Neural progenitor cell (in vitro differentiated cells): ENCODE measurements around the gene SLC43A2. TPM values are rescaled to one million over a fixed set of nuclear protein-coding genes. Genes with fewer than 3 reads are reported as not detected.

Experiments
- DNase-seq: peaks from one replicate; pipeline ENCODE4 v3.0.0-alpha.2; 2016; ENCODE audit warnings: low spot score
- H2AFZ ChIP-seq: fragments of 200-600 bp; sonication (generic); replicated peaks from 2 replicates; pipeline ENCODE4 v1.6.1; 2016; ENCODE audit warnings: antibody characterized with exemption
- H3F3A ChIP-seq: fragments of 200-600 bp; sonication (generic); 2 replicates; pipeline ENCODE4 v1.6.1; 2016; ENCODE audit warnings: antibody characterized with exemption, low read depth
- H3K27ac ChIP-seq: fragments of 200-600 bp; sonication (generic); 2 replicates; pipeline ENCODE4 v1.5.1; 2016; ENCODE audit warnings: mild to moderate bottlenecking
- H3K27me3 ChIP-seq: fragments of 200-600 bp; sonication (generic); 2 replicates; pipeline ENCODE4 v1.6.1; 2016; ENCODE audit warnings: mild to moderate bottlenecking, moderate library complexity
- H3K36me3 ChIP-seq: fragments of 200-600 bp; sonication (generic); 2 replicates; pipeline ENCODE4 v1.5.1; 2016
- H3K4me1 ChIP-seq: fragments of 200-600 bp; sonication (generic); 2 replicates; pipeline ENCODE4 v1.6.1; 2016; ENCODE audit warnings: mixed run types
- H3K4me2 ChIP-seq: fragments of 200-600 bp; sonication (generic); 2 replicates; pipeline ENCODE4 v1.6.1; 2016
- H3K4me3 ChIP-seq: fragments of 200-600 bp; sonication (generic); 2 replicates; pipeline ENCODE4 v1.5.1; 2016
- H3K79me2 ChIP-seq: fragments of 200-600 bp; sonication (generic); 2 replicates; pipeline ENCODE4 v1.6.1; 2016; ENCODE audit warnings: low read depth
- H3K9ac ChIP-seq: fragments of 200-600 bp; sonication (generic); 2 replicates; pipeline ENCODE4 v1.6.1; 2016
- H3K9me3 ChIP-seq: fragments of 200-600 bp; sonication (generic); 2 replicates; pipeline ENCODE4 v1.5.1; 2016; ENCODE audit warnings: low read depth
- H4K20me1 ChIP-seq: fragments of 200-600 bp; sonication (generic); 2 replicates; pipeline ENCODE4 v1.6.1; 2016; ENCODE audit warnings: low read depth
- H3K27ac Mint-ChIP-seq: 3 replicates; pipeline ENCODE4 v1.8.0; 2021; ENCODE audit warnings: mixed read lengths
- H3K27me3 Mint-ChIP-seq: 2 replicates; pipeline ENCODE4 v1.8.0; 2022; ENCODE audit warnings: low read depth, mild to moderate bottlenecking, inconsistent platforms, moderate library complexity, mixed read lengths; ENCODE audit not compliant: insufficient read depth
- H3K36me3 Mint-ChIP-seq: 3 replicates; pipeline ENCODE4 v1.8.0; 2021; ENCODE audit warnings: mixed read lengths
- H3K4me1 Mint-ChIP-seq: 3 replicates; pipeline ENCODE4 v1.8.0; 2021; ENCODE audit warnings: mixed read lengths
- H3K4me3 Mint-ChIP-seq: 3 replicates; pipeline ENCODE4 v1.8.0; 2021; ENCODE audit warnings: mild to moderate bottlenecking, moderate library complexity, mixed read lengths
- H3K9me3 Mint-ChIP-seq: 3 replicates; pipeline ENCODE4 v1.8.0; 2020; ENCODE audit warnings: mixed read lengths
- CTCF ChIP-seq: fragments of 200-600 bp; sonication (generic); IDR thresholded peaks from 2 replicates; pipeline ENCODE4 v1.5.1; 2017; ENCODE audit warnings: antibody characterized with exemption, mild to moderate bottlenecking
- EZH2 ChIP-seq: fragments of 200-600 bp; sonication (generic); IDR thresholded peaks from 2 replicates; pipeline ENCODE4 v1.6.1; 2017; ENCODE audit warnings: antibody characterized with exemption, mild to moderate bottlenecking, moderate library complexity
- EZH2phosphoT487 ChIP-seq: fragments of 200-600 bp; sonication (generic); IDR thresholded peaks from 2 replicates; pipeline ENCODE4 v1.6.1; 2017; ENCODE audit warnings: antibody characterized with exemption
- total RNA-seq: library from RNA; depleted of rRNA; stranded (reverse); fragments of >200 nt; gene quantifications from 2 replicates; pipeline ENCODE4 v1.2.3, GENCODE V29; 2015; ENCODE audit warnings: low replicate concordance

The SLC43A2 gene
- total RNA-seq, 1 donor from 2014 or later = 6.8 TPM

- DNase-seq = peak; percentile 67
- Mint-ChIP-seq H3K4me3 (peak overlapping the region; percentile 94), H3K36me3 (peaks cover 8% of the 10 kb centered on the region), H3K27me3 (peaks cover 6% of the 10 kb centered on the region), H3K9me3 (no peaks in the 10 kb centered on the region), H3K27ac (peak overlapping the region; percentile 90), H3K4me1 (peaks cover 37% of the 10 kb centered on the region)
- H3F3A ChIP-seq = peaks cover 29% of the 10 kb centered on the region
- peaks cover 50% of the 10 kb centered on the region for H3K79me2 ChIP-seq
- no peaks in the 10 kb centered on the region for H3K9me3 ChIP-seq
- H4K20me1 ChIP-seq = peaks cover 54% of the 10 kb centered on the region
- H3K4me3 ChIP-seq = peak overlapping the region; percentile 98
- no peaks in the 10 kb centered on the region for H3K27me3 ChIP-seq
- peaks cover 25% of the 10 kb centered on the region for H3K4me1 ChIP-seq
- H3K9ac ChIP-seq = peak overlapping the region; percentile 87
- H3K36me3 ChIP-seq = no peaks in the 10 kb centered on the region
- peak; percentile 29 for TF ChIP-seq CTCF
- TF ChIP-seq EZH2 = no peak
- no peak for TF ChIP-seq EZH2phosphoT487
- H3K27ac ChIP-seq = peak overlapping the region; percentile 89
- no peak overlapping the region for H2AFZ ChIP-seq
- H3K4me2 ChIP-seq = peak overlapping the region; percentile 99
Observed at GRCh38 chr17:1561420-1562175, 67.0 kb downstream of the SLC43A2 start.

- H3K36me3 Mint-ChIP-seq = peaks cover 13% of the 10 kb centered on the region
- Histone ChIP-seq H3K4me2 (peak overlapping the region; percentile 99), H3K4me1 (peaks cover 25% of the 10 kb centered on the region), H2AFZ (no peak overlapping the region), H3K36me3 (no peaks in the 10 kb centered on the region), H3K27ac (no peak overlapping the region), H3K9ac (no peak overlapping the region), H3K4me3 (peak overlapping the region; percentile 98), H3K79me2 (peaks cover 51% of the 10 kb centered on the region), H3F3A (peaks cover 29% of the 10 kb centered on the region), H4K20me1 (peaks cover 61% of the 10 kb centered on the region), H3K9me3 (no peaks in the 10 kb centered on the region), H3K27me3 (no peaks in the 10 kb centered on the region)
- DNase-seq = no peak
- H3K4me3 Mint-ChIP-seq = peak overlapping the region; percentile 94
- TF ChIP-seq CTCF (no peak), EZH2phosphoT487 (no peak)
- H3K4me1 Mint-ChIP-seq = peaks cover 41% of the 10 kb centered on the region
- peaks cover 10% of the 10 kb centered on the region for H3K27me3 Mint-ChIP-seq
- peak overlapping the region; percentile 90 for H3K27ac Mint-ChIP-seq
- no peaks in the 10 kb centered on the region for H3K9me3 Mint-ChIP-seq
Observed at GRCh38 chr17:1560858-1561355, 67.7 kb downstream of the SLC43A2 start.

- TF ChIP-seq EZH2 (no peak), EZH2phosphoT487 (no peak), CTCF (no peak)
- Histone ChIP-seq H3K4me1 (peaks cover 25% of the 10 kb centered on the region), H3K27me3 (no peaks in the 10 kb centered on the region), H4K20me1 (peaks cover 67% of the 10 kb centered on the region), H3K27ac (peak overlapping the region; percentile 52), H3K4me3 (peak overlapping the region; percentile 98), H3K4me2 (peak overlapping the region; percentile 99), H3K36me3 (no peaks in the 10 kb centered on the region), H3K9ac (no peak overlapping the region), H3K9me3 (no peaks in the 10 kb centered on the region), H2AFZ (no peak overlapping the region), H3K79me2 (peaks cover 57% of the 10 kb centered on the region), H3F3A (peaks cover 29% of the 10 kb centered on the region)
- H3K27me3 Mint-ChIP-seq = peaks cover 11% of the 10 kb centered on the region
- no peak overlapping the region for H3K27ac Mint-ChIP-seq
- peaks cover 13% of the 10 kb centered on the region for H3K36me3 Mint-ChIP-seq
- peak overlapping the region; percentile 94 for H3K4me3 Mint-ChIP-seq
- H3K4me1 Mint-ChIP-seq = peaks cover 46% of the 10 kb centered on the region
- no peaks in the 10 kb centered on the region for H3K9me3 Mint-ChIP-seq
- no peak for DNase-seq
Observed at GRCh38 chr17:1560101-1560857, 68.4 kb downstream of the SLC43A2 start.
